CD14-positive monocyte (primary cell): ENCODE data around the gene GRID1. TPM values are rescaled to one million over a fixed set of nuclear protein-coding genes. Genes with fewer than 3 reads are reported as not detected.

ENCODE experiments used
- DNase-seq, 3 donors: peaks; one replicate each; pipeline ENCODE4 v3.0.0-alpha.2; 2011 to 2022
- H2AFZ ChIP-seq: 2 replicates; pipeline ENCODE4 v1.6.0; 2012; ENCODE audit warnings: mild to moderate bottlenecking, low read depth, low read length, inconsistent platforms; ENCODE audit not compliant: insufficient read depth, poor library complexity, severe bottlenecking
- H3K27ac ChIP-seq, 2 donors: 1 replicate in 1 of 2; 2 replicates in 1 of 2; pipeline ENCODE4 v1.5.1; 2012 to 2013; ENCODE audit warnings: low read length in 2 of 2, control low read depth in 1 of 2, inconsistent platforms in 1 of 2, low read depth in 1 of 2, mild to moderate bottlenecking in 1 of 2
- H3K27me3 ChIP-seq, 2 donors: one replicate each; pipeline versions ENCODE4 v1.6.0 to v1.6.1; 2011 to 2013; ENCODE audit warnings: low read length in 2 of 2; ENCODE audit not compliant: control insufficient read depth in 2 of 2, insufficient read depth in 2 of 2
- H3K36me3 ChIP-seq, 2 donors: replicated peaks in 1 of 2; 1 replicate in 1 of 2; 2 replicates in 1 of 2; pipeline versions ENCODE4 v1.5.1 to v1.6.1; 2012 to 2013; ENCODE audit warnings: low read length in 2 of 2, control low read depth in 1 of 2, inconsistent platforms in 1 of 2, mild to moderate bottlenecking in 1 of 2; ENCODE audit not compliant: insufficient read depth in 2 of 2, control insufficient read depth in 1 of 2
- H3K4me1 ChIP-seq, 2 donors: 1 replicate in 1 of 2; 2 replicates in 1 of 2; pipeline versions ENCODE4 v1.5.1 to v1.6.1; 2012 to 2013; ENCODE audit warnings: low read length in 2 of 2, control low read depth in 1 of 2, inconsistent platforms in 1 of 2, mild to moderate bottlenecking in 1 of 2, moderate library complexity in 1 of 2; ENCODE audit not compliant: insufficient read depth in 2 of 2, control insufficient read depth in 1 of 2
- H3K4me2 ChIP-seq: replicated peaks from 2 replicates; pipeline ENCODE3; 2012; ENCODE audit warnings: low read length, moderate library complexity, mild to moderate bottlenecking; ENCODE audit not compliant: poor library complexity, severe bottlenecking; ENCODE audit errors: extremely low read depth
- H3K4me3 ChIP-seq, 3 experiments: fragments of 200-600 bp in 1 of 3; sonication (generic) in 1 of 3; replicated peaks in 1 of 3; 1 replicate in 2 of 3; 2 replicates in 1 of 3; pipeline ENCODE4 v1.5.1; 2011 to 2013; ENCODE audit warnings: low read length in 3 of 3, mild to moderate bottlenecking in 3 of 3, control low read depth in 2 of 3, low read depth in 2 of 3, inconsistent platforms in 1 of 3, moderate library complexity in 1 of 3
- H3K79me2 ChIP-seq: 2 replicates; pipeline ENCODE4 v1.6.0; 2012; ENCODE audit warnings: mild to moderate bottlenecking, control low read depth, inconsistent platforms, low read length, moderate library complexity; ENCODE audit not compliant: insufficient read depth
- H3K9ac ChIP-seq: 2 replicates; pipeline ENCODE4 v1.6.0; 2017; ENCODE audit warnings: low read length, mild to moderate bottlenecking; ENCODE audit not compliant: insufficient read depth, poor library complexity, severe bottlenecking
- H3K9me3 ChIP-seq, 2 donors: replicated peaks in 1 of 2; 1 replicate in 1 of 2; 2 replicates in 1 of 2; pipeline versions ENCODE4 v1.5.1 to v1.6.1; 2012 to 2013; ENCODE audit warnings: low read length in 2 of 2, control low read depth in 1 of 2; ENCODE audit not compliant: control insufficient read depth in 1 of 2, insufficient read depth in 1 of 2
- H4K20me1 ChIP-seq: 2 replicates; pipeline ENCODE4 v1.6.0; 2012; ENCODE audit warnings: mild to moderate bottlenecking, low read length, control low read depth, moderate library complexity; ENCODE audit not compliant: insufficient read depth
- H3K27ac Mint-ChIP-seq, 7 donors: one replicate each; pipeline ENCODE4 v1.8.0; 2020; ENCODE audit warnings: mild to moderate bottlenecking in 7 of 7, mixed read lengths in 7 of 7, moderate library complexity in 6 of 7, inconsistent platforms in 2 of 7
- H3K27me3 Mint-ChIP-seq, 3 donors: one replicate each; pipeline ENCODE4 v1.8.0; 2021 to 2022; ENCODE audit warnings: low read depth in 3 of 3, mild to moderate bottlenecking in 3 of 3, mixed read lengths in 3 of 3, moderate library complexity in 3 of 3, inconsistent platforms in 1 of 3
- H3K36me3 Mint-ChIP-seq, 2 donors: one replicate each; pipeline ENCODE4 v1.8.0; 2020; ENCODE audit warnings: mixed read lengths in 2 of 2, inconsistent platforms in 1 of 2, mild to moderate bottlenecking in 1 of 2
- H3K4me1 Mint-ChIP-seq: one replicate; pipeline ENCODE4 v1.8.0; 2020; ENCODE audit warnings: mild to moderate bottlenecking, mixed read lengths
- H3K4me3 Mint-ChIP-seq, 2 donors: one replicate each; pipeline ENCODE4 v1.8.0; 2020; ENCODE audit warnings: mild to moderate bottlenecking in 2 of 2, mixed read lengths in 2 of 2, moderate library complexity in 1 of 2
- H3K9me3 Mint-ChIP-seq, 7 donors: one replicate each; pipeline ENCODE4 v1.8.0; 2020 to 2022; ENCODE audit warnings: mixed read lengths in 7 of 7, mild to moderate bottlenecking in 6 of 7, moderate library complexity in 6 of 7, inconsistent platforms in 2 of 7
- CTCF ChIP-seq: fragments of 200-600 bp; IDR thresholded peaks from one replicate; pipeline ENCODE4 v1.8.0; 2022; ENCODE audit warnings: antibody characterized with exemption, mild to moderate bottlenecking
- WGBS: methylation state at CpG from one replicate; pipeline ENCODE4 v1.1.5; 2013; ENCODE audit warnings: missing lambda C conversion rate; ENCODE audit not compliant: insufficient coverage; 5-methylcytosine and 5-hydroxymethylcytosine counted together
- intact Hi-C, 2 donors: fragments of 100-400 bp; cut with micrococcal nuclease; formaldehyde crosslinking; loops; one replicate each; pipeline versions ENCODE4 v1.15.0 to v1.15.1; 2023
- polyA plus RNA-seq, 3 donors: library from polyadenylated mRNA; depleted of rRNA in 1 of 3; unstranded in 2 of 3; stranded (reverse) in 1 of 3; fragments of 300-500 nt in 2 of 3; fragments of >200 nt in 1 of 3; fragmentation: Illumina TruSeq in 2 of 3; gene quantifications; 1 replicate in 2 of 3; 2 replicates in 1 of 3; pipeline ENCODE4 v1.2.3, GENCODE V29; 2012 to 2021

The GRID1 gene
- polyA plus RNA-seq, 3 donors = not detected

- WGBS = 2% methylated on average over 4 of the region's 4 CpGs
- TF ChIP-seq CTCF = no peak
Observed at GRCh38 chr10:85919491-85920021, 447.0 kb downstream of the GRID1 start.

GRCh38 chr10:85918371-85918770 is 448.2 kb downstream of the GRID1 start:
- no peak overlapping the region for H2AFZ ChIP-seq
- no peak overlapping the region for H3K27ac ChIP-seq
- H4K20me1 ChIP-seq = no peaks in the 10 kb centered on the region
- H3K9me3 ChIP-seq = no peaks in the 10 kb centered on the region
- WGBS = no CpG with 5 or more reads among the region's 3 CpGs
- DNase-seq = no peak
- Mint-ChIP-seq H3K4me1 (no peaks in the 10 kb centered on the region), H3K9me3 (no peaks in the 10 kb centered on the region), H3K36me3 (no peaks in the 10 kb centered on the region), H3K27ac (no peak overlapping the region), H3K27me3 (peaks cover 0 to 6% (median 0%) of the 10 kb centered on the region in 3 donors), H3K4me3 (no peak overlapping the region)
- H3K36me3 ChIP-seq = no peaks in the 10 kb centered on the region
- H3K9ac ChIP-seq = no peak overlapping the region
- H3K79me2 ChIP-seq = no peaks in the 10 kb centered on the region
- intact Hi-C loops = no loop called here
- TF ChIP-seq CTCF = no peak
- no peaks in the 10 kb centered on the region for H3K4me1 ChIP-seq
- no peaks in the 10 kb centered on the region for H3K27me3 ChIP-seq
- H3K4me2 ChIP-seq = no peak overlapping the region
- no peak overlapping the region for H3K4me3 ChIP-seq

More at GRCh38 chr10:85919491-85920021, 447.0 kb downstream of the GRID1 start:
- intact Hi-C loops = no loop called here
- Mint-ChIP-seq H3K27ac (no peak overlapping the region), H3K4me1 (no peaks in the 10 kb centered on the region), H3K4me3 (no peak overlapping the region), H3K9me3 (no peaks in the 10 kb centered on the region), H3K36me3 (no peaks in the 10 kb centered on the region), H3K27me3 (peaks cover 0 to 6% (median 0%) of the 10 kb centered on the region in 3 donors)
- DNase-seq = no peak
- no peak overlapping the region for H3K27ac ChIP-seq
- H3K4me2 ChIP-seq = no peak overlapping the region
- H3K36me3 ChIP-seq = no peaks in the 10 kb centered on the region
- H2AFZ ChIP-seq = no peak overlapping the region
- H4K20me1 ChIP-seq = no peaks in the 10 kb centered on the region
- no peak overlapping the region for H3K9ac ChIP-seq
- H3K79me2 ChIP-seq = no peaks in the 10 kb centered on the region
- H3K9me3 ChIP-seq = no peaks in the 10 kb centered on the region
- H3K4me3 ChIP-seq = no peak overlapping the region
- no peaks in the 10 kb centered on the region for H3K27me3 ChIP-seq
- H3K4me1 ChIP-seq = no peaks in the 10 kb centered on the region
